ENCODE results near the gene ABRACL. TPM values are rescaled to one million over a fixed set of nuclear protein-coding genes. Genes with fewer than 3 reads are reported as not detected.

The ABRACL gene
- total and polyA plus RNA-seq, 2 of the 4 experiments (the other 2 are of a cell fraction): 16.0 to 27.9 TPM

DNA sequence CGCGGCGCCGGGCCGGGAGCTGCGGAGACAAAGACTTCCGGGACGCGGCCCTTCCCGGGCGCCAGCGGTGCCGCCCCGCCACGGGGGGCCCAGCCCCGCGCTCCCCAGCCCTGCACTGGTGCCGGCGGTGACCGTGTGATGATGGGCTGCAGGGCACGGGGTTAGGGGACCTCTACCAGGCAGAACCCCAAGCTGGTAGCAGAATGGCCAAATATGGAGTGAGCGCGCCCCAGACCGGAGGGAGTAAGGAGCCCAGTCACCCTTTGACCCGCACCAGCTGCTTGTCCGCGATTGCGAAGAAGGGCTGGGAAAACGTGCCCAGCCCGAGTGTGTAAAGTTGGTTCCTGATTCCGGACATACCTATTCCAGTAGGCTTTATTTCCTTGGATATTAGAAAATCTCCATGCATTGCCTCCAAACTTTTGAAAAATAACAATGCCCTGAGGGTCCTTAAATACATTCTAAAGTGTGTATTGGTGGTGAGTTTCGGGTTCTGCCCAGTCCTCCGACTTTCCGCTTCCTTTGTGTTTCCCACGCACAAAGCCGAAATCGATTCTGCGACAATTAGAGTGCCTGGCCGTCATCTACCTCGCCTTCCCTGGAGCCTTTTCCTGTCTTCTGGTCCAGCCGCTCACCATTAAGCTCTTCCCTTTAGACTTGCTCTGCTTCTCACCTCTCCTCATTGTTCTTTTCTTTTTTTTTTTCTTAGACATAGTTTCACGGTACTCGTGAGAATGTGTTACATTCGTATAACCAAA lies 1.1 kb downstream of the ABRACL start:
- peak overlapping the region; percentile 44 to 77 for H4K8ac ChIP-seq (ENCODE audit: low read depth in 2 of 2, low read length in 2 of 2)
- 8% methylated on average over 10 of the region's 44 CpGs; no CpG with 5 or more reads in 1 of the 2 experiments for WGBS, 2 experiments (ENCODE audit: extremely low coverage in 2 of 2, insufficient read length in 1 of 2)
- H3K9ac ChIP-seq (ENCODE audit: low read depth, low read length): peak overlapping the region; percentile 85
- H3K79me1 ChIP-seq (ENCODE audit: low read depth in 1 of 2, low read length in 2 of 2): peaks cover 7 to 46% of the 10 kb centered on the region in 2 experiments
- in situ Hi-C loops (cut with MboI; ENCODE audit: low sequenced_read_pairs): no loop called here
- H3K4me3 ChIP-seq (ENCODE audit: insufficient read depth, low read depth, low read length): peak overlapping the region; percentile 98
- H4K91ac ChIP-seq (ENCODE audit: insufficient read depth, low read depth, low read length): peak overlapping the region; percentile 42; the same call in 1 of the 2 replicates
- peak overlapping the region; percentile 79 for H3K14ac ChIP-seq (replicated peaks; ENCODE audit: low read depth, low read length)
- H2BK5ac ChIP-seq (ENCODE audit: low read depth, low read length, poor library complexity, severe bottlenecking): peak overlapping the region; percentile 75
- peak overlapping the region; percentile 79 for H3K18ac ChIP-seq (ENCODE audit: low read depth, low read length)
- TF ChIP-seq MXI1 (IDR thresholded peaks at IDR 0.05; ENCODE audit: borderline replicate concordance, low read depth, low read length) (peak; percentile 64; the same call in 1 of the 2 replicates), BHLHE40 (IDR thresholded peaks at IDR 0.05; ENCODE audit: low read depth, low read length) (peak; percentile 78; the same call in 1 of the 2 replicates), FOS (IDR thresholded peaks at IDR 0.05; ENCODE audit: low read depth, low read length) (no peak), POLR2A (IDR thresholded peaks at IDR 0.05; ENCODE audit: low read depth, low read length) (no peak), RFX5 (IDR thresholded peaks at IDR 0.05; ENCODE audit: low read depth, low read length) (no peak), MAZ (IDR thresholded peaks at IDR 0.05; ENCODE audit: borderline replicate concordance, low read depth, low read length) (peak; percentile 16; the same call in 1 of the 2 replicates)
- TF ChIP-seq, protein P1, sequence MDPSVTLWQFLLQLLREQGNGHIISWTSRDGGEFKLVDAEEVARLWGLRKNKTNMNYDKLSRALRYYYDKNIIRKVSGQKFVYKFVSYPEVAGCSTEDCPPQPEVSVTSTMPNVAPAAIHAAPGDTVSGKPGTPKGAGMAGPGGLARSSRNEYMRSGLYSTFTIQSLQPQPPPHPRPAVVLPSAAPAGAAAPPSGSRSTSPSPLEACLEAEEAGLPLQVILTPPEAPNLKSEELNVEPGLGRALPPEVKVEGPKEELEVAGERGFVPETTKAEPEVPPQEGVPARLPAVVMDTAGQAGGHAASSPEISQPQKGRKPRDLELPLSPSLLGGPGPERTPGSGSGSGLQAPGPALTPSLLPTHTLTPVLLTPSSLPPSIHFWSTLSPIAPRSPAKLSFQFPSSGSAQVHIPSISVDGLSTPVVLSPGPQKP (IDR thresholded peaks at IDR 0.05; ENCODE audit: borderline replicate concordance, low read depth, low read length): no peak
- H3K4me2 ChIP-seq (ENCODE audit: low read depth, low read length): peak overlapping the region; percentile 100
- no peak overlapping the region for H2BK20ac ChIP-seq (ENCODE audit: low read depth, low read length)
- ChIA-PET CTCF (no interaction called here), POLR2A (ENCODE audit: unreplicated experiment) (no interaction called here)
- DNase-seq (peak; percentile 59), ATAC-seq (ENCODE audit: low read depth) (peak; percentile 65)
- peak overlapping the region; percentile 81 for H3K4ac ChIP-seq (ENCODE audit: low read depth, low read length)
- H2BK15ac ChIP-seq (ENCODE audit: low read depth, low read length): peak overlapping the region; percentile 16; the same call in 1 of the 3 replicates
- dilution Hi-C loops (cut with HindIII; ENCODE audit: low sequenced_read_pairs, unreplicated experiment): no loop called here
- H3K4me1 ChIP-seq (ENCODE audit: control insufficient read depth, insufficient read depth, low read length): no peaks in the 10 kb centered on the region; the same call in 1 of the 2 replicates
- H3K27ac ChIP-seq (ENCODE audit: insufficient read depth, low read length): peak overlapping the region; percentile 89
- intact Hi-C loops (cut with micrococcal nuclease): loop anchor here (5.0 kb wide), 1 partner anchor 333 kb away; no protein-coding TSS in a partner anchor
- peak overlapping the region; percentile 84 for H3K23ac ChIP-seq (ENCODE audit: low read depth, low read length)
- peak overlapping the region; percentile 83 for H2AK9ac ChIP-seq (replicated peaks; ENCODE audit: low read depth, low read length, poor library complexity)
- no peaks in the 10 kb centered on the region for H3K9me3 ChIP-seq (ENCODE audit: control insufficient read depth, insufficient read depth, low read length)
- H2BK120ac ChIP-seq (ENCODE audit: low read depth, low read length): peak overlapping the region; percentile 39; the same call in 1 of the 2 replicates
- peaks cover 8% of the 10 kb centered on the region for H3K36me3 ChIP-seq (ENCODE audit: control insufficient read depth, insufficient read depth, low read length)
- H2AK5ac ChIP-seq (ENCODE audit: low read depth, low read length): peak overlapping the region; percentile 29; the same call in 1 of the 2 replicates
- H4K20me1 ChIP-seq (ENCODE audit: insufficient read depth, low read length): peaks cover 6% of the 10 kb centered on the region; the same call in 1 of the 2 replicates
- peak overlapping the region; percentile 98 for H2AFZ ChIP-seq (replicated peaks; ENCODE audit: low read length, poor library complexity)
- peak overlapping the region; percentile 74 for H4K5ac ChIP-seq (ENCODE audit: low read depth, low read length)
- peaks cover 11% of the 10 kb centered on the region; the same call in 1 of the 2 replicates for H3K9me1 ChIP-seq (ENCODE audit: insufficient read depth, low read length)
- peak overlapping the region; percentile 13; the same call in 1 of the 2 replicates for H3K56ac ChIP-seq (ENCODE audit: extremely low read depth, insufficient read depth, low read length)
- TSS peak; percentile 37 for BruUV-seq (replicated peaks)
- no peaks in the 10 kb centered on the region for H3K27me3 ChIP-seq (ENCODE audit: control insufficient read depth, insufficient read depth, low read length)

All from IMR-90 (cell line).